GM12864 (cell line): ENCODE measurements around the gene TALDO1.
"Not testable (repeated sequence)": the region's sequence is repeated elsewhere in the genome, so short reads cannot be mapped to it uniquely, and the experiment has no call there.

Experiments
- DNase-seq: peaks from one replicate; pipeline ENCODE4 v3.0.0-alpha.2; 2011; ENCODE audit warnings: low read depth
- H3K4me3 ChIP-seq: 2 replicates; pipeline ENCODE4 v1.5.1; 2011; ENCODE audit warnings: mild to moderate bottlenecking, low read depth, low read length, control low read depth
- CTCF ChIP-seq: IDR thresholded peaks from 2 replicates; pipeline ENCODE4 v1.5.1; 2011; ENCODE audit warnings: low read depth, mild to moderate bottlenecking, moderate library complexity, low read length, control low read depth, inconsistent platforms; ENCODE audit errors: missing control alignments

Gene TALDO1

GRCh38 chr11:728901-729491, 18.3 kb upstream of the TALDO1 start:
- DNase-seq = no peak
- TF ChIP-seq CTCF = no peak
- H3K4me3 ChIP-seq = no peak overlapping the region

GRCh38 chr11:729492-730074, 17.7 kb upstream of the TALDO1 start:
- DNase-seq = no peak
- no peak overlapping the region for H3K4me3 ChIP-seq
- TF ChIP-seq CTCF = no peak

- TF ChIP-seq CTCF = no peak
These were observed 14.2 kb upstream of the TALDO1 start for GRCh38 chr11:733072-733471.

GRCh38 chr11:734541-734940, 12.7 kb upstream of the TALDO1 start:
- not testable (repeated sequence) for H3K4me3 ChIP-seq, DNase-seq

More at GRCh38 chr11:733072-733471, 14.2 kb upstream of the TALDO1 start:
- no peak for DNase-seq
- no peak overlapping the region for H3K4me3 ChIP-seq

- no peak for DNase-seq
- TF ChIP-seq CTCF = no peak
- no peak overlapping the region for H3K4me3 ChIP-seq
These were observed 9.9 kb upstream of the TALDO1 start for GRCh38 chr11:737366-737765.

- H3K4me3 ChIP-seq, DNase-seq: not testable (repeated sequence)
These were observed 9.4 kb upstream of the TALDO1 start for GRCh38 chr11:737899-738298.

- no peak for TF ChIP-seq CTCF
- no peak for DNase-seq
- no peak overlapping the region for H3K4me3 ChIP-seq
These were observed 5.1 kb upstream of the TALDO1 start for GRCh38 chr11:742156-742546.

- H3K4me3 ChIP-seq = no peak overlapping the region
- TF ChIP-seq CTCF = no peak
- DNase-seq = no peak
These were observed 4.6 kb upstream of the TALDO1 start for GRCh38 chr11:742571-743201.
